ENCODE measurements around the gene DDB1.

The DDB1 gene

DNA sequence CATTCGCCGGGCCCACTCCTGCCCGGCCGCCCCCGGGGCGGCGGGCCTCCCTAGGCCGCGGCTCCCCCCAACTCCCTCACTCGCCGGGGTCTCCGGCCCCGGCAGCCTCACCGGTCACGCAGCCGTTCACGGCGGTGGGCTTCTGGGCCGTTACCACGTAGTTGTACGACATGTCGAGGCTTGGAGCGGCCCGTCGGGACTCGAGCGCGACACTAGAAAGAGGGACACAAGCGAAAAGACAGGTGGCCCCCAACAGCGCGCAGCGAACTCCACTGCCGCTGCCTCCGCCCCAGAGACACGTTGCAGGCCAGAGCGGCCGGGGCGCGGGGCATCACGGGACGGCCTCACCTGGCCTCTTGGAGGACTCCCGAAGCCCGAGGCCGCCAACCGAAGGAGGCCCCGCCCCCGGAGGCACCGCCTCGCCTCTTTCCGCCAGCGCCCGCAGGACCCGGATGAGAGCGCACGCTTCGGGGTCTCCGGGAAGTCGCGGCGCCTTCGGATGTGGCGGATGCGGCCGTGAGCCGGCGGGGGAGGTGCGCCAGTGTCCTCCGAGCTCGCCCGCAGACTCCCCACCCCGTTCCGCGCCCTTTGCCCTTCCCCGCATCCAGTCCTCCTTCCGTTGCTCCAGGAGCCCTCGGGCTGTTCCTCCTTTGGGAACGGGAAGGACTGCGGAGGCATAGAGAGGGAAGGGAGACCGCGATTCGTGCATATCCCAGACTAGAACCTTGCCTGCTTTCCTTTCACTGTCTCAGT, at the start of gene DDB1, which contains the start of gene TKFC:
TSS of gene DDB1 (minus strand) at position 309 of the 753 bp plus-strand sequence. CDS start at position 172, 137 bp downstream.
TSS of gene TKFC (plus strand) at position 432 of the 753 bp plus-strand sequence. CDS start 1,501 bp downstream, outside the sequence.
- DNase-seq: peak; percentile 92

DNA sequence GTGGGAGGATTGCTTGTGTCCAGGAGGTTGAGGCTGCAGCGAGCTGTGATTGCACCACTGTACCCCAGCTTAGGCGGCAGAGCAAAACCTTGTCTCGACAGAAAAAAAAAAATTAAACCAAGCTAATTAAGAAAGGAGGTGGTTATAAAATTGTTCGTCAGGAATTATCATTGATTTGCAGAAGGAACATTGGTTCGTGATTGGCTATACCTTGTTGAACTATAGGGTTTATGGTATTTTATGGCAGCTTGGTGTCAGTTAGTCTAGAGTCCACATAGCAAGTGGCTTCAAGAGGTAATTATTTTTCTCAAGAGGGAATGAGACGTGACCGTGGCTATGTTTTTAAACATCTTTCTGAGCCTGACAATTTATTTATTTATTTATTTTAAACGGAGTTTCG, 48.0 kb upstream of the DDB1 start:
- no peak for DNase-seq

DNA sequence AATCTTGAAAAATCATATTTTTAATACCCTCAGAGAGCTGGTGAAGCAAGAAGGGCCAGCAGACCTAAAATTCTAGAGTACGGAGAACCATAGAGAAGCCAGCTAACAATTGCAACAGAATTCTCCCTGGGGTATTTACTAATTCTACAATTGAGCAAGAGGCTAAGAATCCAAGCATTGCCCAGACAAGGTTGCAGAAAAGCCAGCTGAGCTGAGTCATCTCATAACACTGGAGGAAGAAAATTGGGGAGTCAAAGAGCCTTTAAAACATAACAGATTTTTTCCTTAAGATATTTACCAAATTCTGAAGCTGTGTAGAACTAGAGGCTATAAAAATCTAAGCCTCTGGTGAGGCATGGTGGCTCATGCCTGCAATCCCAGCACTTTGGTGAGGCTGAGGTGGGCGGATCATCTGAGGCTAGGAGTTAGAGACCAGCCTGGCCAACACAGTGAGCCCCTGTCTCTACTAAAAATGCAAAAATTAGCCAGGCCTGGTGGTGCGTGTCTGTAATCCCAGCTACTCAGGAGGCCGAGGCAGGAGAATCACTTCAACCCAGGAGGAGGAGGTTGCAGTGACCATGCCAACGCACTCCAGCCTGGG, 45.9 kb upstream of the DDB1 start:
- DNase-seq: no peak

DNA sequence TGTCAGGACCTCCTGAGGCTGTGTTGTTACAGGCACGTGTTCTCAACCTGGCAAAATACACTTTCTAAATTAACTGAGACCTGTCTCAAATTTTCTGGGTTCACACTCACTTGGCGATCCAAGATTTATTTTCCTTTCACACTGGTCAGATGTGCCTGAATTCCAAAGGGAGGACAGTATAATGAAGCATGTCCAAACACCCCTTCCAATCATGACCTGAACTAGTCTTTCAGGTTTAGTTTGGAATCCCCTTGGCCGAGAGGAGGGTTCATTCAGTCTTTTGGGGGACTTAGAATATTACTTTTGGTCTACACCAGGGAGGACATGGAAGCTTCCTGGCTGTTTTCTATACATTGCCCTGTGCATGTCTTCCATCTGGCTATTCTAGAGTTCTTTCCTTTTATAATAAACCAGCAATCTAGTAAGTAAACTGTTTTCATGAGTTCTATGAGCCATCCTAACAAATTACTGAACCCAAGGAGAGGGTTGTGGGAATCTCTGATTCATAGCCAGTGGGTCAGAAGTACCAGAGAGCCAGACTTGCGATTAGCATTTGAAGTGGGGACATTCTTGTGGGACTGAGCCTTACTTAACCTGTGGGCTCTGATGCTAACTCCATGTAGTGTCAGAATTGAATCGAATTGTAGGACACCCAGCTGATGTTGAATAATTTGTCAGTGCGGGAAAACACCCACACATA, 44.7 kb upstream of the DDB1 start:
- DNase-seq: no peak

DNA sequence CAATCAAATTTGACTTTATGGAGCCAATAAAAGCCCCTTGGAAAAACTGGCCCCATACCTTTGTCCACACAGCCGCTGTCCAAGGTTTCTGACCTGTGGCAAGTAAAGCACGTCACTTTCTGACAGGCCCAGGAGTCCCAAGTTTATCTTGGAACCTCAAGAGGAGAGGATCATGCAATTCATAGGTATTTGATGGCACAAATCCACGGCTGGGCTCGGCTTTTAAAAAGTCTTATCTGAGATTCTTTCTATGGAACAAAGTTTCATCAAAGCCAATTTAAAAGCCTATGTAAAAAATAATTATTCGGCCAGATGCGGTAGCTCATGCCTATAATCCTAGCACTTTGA, 42.8 kb upstream of the DDB1 start:
- DNase-seq: no peak

DNA sequence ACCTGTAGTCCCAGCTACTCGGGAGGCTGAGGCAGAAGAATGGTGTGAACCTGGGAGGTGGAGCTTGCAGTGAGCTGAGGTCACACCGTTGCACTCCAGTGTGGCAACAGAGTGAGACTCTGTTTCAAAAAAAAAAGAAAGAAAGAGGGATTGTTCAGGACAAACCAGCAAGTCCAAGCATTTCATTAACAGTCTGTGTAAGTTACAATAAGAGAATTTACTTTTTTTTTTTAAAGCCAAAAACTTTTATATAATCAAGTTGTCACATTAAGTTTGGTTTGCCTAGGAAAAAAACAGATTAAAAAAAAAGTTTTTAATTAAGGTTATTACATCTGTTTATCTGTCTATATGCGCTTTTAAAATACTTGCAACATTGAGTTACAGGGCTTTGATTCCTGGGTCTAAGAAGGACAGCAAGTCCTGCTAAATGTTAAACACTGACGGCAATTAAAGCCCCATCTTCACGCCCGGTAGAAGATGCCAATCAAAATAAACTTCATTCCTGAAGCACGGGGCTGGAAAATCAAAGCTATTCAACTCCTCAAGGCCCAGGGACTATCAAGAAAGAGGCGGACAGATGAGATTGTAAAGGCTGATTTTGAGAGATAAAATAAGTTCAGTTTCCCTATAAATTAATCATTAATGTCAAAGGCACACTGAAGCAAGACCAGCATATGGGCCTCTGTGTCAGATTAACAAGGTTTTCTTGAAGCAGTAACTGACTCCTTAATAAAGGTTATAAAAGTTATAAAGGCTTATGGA, 39.9 kb upstream of the DDB1 start:
- no peak for DNase-seq

DNA sequence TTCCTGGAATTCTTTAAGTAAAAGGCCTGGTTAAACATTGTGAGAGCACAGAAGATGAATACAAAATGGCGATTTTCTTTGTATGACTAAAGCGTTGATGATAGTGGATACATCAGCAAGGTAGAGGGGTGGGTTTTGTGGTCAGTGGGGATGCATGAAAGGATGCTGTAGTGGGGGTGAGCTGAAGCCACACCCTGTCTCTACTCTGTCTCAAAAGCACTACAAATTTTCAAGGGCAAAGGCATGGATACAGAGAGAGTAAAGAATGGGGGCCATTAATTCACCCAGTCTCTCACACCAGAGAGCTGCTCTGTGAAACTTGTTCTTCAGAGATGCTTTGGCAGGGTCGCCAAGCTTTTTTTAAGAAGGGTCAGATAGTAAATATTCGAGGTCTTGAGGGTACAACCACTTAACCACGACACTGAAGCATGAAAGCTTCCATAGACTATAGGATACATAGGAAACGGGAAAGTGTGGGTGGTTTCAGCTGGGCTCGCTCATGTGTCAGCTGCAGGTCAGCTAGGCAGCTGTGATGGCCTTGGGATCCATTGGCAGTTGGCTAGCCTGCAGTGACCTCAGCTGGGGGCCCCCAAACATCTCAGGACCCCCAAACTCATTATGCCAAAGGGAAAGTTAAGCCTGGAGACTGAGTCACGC, 37.6 kb upstream of the DDB1 start:
- DNase-seq: no peak

DNA sequence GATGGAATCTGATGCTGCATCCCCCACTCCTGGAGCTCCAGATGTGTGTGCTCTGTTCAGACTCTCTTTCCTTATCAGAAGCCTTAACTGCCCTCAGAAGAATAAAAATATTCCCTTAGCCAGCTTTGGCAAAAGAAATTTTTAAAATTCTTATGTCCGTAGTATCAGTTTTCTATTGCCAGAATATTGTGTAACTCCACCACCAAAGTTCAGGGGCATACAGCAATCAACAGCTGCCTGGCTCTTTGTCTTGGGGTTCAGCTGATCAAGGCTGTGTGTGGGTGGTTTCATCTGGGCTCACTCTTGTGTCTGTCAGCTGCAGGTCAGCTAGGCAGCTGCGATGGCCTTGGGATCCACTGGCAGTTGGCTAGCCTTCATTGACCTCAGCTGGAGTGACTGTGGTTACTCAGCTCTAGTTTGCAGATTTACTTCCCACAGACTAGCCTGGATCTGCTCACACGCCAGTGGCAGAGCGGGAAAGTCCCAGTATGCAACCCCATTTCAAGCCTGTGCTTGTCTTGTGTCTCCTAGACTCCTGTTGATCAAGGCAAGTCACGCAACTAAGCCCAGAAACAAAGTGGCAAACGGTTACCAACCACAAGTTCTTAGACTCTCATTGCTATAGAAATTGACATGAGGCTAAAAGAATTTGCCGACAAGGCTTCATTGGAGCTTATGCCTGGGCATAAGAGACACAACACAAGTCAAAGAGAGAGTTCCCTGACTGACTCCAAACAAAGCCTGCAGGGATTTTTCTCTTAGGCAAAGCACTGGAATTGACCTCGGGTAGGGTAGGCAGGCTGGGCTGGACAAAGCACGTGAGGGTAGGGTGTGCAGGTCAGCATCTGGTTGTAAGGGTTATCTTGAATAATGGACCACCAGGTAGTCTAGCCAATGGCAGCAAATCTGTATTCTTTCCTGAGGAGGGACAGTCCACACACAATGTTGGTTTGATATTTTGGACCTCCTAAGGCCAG, 36.8 kb upstream of the DDB1 start:
- no peak for DNase-seq

DNA sequence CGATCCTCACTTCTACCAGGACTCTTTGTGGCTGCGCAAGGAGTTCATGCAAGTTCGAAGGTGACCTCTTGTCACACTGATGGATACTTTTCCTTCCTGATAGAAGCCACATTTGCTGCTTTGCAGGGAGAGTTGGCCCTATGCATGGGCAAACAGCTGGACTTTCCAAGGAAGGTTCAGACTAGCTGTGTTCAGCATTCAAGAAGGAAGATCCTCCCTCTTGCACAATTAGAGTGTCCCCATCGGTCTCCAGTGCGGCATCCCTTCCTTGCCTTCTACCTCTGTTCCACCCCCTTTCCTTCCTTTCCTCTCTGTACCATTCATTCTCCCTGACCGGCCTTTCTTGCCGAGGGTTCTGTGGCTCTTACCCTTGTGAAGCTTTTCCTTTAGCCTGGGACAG, 35.7 kb upstream of the DDB1 start:
- DNase-seq: no peak

DNA sequence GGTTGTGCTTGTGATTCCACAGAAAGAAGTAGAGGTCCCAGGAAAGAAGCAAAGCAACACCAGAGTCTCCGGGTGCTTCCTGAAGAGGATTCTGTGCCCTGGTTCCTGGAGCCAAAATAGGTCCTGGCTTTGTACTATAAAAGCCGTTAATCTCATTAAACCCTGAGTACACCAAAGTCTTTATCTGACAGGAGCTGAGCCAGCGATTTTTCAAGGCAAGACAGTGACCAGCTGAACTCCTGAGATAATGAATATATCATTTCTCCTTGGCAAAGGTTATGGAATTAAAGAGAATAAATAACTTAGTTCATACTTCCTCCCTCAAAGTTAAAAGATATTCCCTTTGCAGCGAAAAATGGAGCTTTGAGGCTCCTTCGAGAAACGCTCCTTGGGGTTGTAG, 34.5 kb upstream of the DDB1 start:
- DNase-seq: no peak

DNA sequence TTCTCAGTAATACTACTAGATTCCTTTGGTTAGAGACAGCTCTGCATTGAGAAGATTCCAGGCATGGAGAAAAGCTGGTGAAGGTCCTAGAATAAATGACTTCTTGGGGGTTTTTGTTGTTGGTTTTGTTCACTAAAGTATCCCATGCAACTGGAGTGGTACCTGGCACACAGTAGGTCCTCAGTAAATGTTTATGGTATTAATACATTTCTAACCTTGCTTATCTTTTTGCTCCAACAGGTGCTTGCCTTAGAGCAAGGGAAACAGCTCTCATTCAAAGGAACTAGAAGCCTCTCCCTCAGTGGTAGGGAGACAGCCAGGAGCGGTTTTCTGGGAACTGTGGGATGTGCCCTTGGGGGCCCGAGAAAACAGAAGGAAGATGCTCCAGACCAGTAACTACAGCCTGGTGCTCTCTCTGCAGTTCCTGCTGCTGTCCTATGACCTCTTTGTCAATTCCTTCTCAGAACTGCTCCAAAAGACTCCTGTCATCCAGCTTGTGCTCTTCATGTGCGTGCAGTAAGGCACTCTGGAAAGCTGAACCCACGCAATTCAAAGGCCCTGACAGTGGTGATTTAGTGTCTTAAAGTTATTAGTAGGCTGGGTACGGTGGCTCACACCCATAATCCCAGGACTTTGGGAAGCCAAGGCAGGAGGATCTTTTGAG, 31.2 kb upstream of the DDB1 start:
- no peak for DNase-seq

DNA sequence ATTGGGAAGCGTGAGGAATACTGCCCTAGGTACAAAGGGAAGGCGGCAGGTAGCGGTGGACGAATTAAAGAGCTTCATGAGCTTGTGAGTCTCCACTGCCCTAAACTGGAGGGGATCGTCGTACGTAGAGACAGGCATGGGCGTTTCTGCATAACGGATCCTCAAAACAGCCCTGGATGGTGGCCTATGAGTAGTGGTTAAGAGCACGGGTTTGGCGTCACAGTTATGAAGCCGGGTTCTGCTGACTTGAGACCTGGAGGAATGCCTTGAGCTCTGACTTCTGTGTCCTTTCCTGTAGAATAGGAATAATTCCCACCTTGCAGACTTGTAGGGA, 29.6 kb upstream of the DDB1 start:
- DNase-seq: no peak

DNA sequence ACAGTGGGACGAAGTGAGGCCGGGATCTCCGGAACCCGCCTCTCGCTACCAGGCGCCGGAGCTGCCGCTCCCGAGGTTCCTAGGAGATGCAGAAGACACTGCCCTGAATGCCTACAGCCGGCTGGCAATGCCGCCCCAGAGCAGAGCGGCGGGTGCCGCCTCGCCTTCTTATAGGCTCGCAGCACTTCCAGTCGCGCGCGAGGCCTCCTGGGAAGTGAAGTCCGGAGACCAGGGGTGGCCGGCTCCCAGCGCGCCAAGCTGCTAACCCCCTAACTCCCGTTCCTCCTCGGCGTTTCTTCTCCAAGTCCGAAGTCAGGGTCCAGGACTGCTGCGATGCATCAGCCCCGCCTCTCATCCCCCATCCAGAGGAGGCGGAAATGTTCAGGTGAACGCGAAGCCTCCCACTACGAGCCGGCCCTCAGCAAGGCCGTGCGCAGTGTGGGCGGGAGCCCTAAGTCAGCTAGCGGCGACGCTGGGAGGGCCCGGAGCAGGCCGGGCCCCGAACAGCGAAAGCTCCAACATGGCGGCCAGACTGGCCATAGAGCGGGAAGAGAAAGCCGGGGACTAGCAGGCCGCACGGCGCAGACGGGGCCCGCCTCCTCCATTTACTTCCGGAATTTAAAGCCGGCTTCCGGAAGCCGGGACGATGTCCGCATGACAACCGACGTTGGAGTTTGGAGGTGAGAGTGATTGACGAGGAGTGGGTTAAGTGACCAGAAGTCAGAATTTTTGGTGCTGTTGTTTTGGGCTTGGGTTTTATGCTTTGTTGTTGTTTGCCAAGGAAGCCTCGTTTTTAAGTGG, 29.0 kb upstream of the DDB1 start, which contains the start of the genes CYB561A3 and TMEM138:
TSS of gene CYB561A3 (minus strand) at position 142 of the 801 bp plus-strand sequence. CDS start 5,169 bp downstream, outside the sequence.
TSS of gene TMEM138 (plus strand) at position 634 of the 801 bp plus-strand sequence. CDS start 2,017 bp downstream, outside the sequence.
- DNase-seq: peak; percentile 98

DNA sequence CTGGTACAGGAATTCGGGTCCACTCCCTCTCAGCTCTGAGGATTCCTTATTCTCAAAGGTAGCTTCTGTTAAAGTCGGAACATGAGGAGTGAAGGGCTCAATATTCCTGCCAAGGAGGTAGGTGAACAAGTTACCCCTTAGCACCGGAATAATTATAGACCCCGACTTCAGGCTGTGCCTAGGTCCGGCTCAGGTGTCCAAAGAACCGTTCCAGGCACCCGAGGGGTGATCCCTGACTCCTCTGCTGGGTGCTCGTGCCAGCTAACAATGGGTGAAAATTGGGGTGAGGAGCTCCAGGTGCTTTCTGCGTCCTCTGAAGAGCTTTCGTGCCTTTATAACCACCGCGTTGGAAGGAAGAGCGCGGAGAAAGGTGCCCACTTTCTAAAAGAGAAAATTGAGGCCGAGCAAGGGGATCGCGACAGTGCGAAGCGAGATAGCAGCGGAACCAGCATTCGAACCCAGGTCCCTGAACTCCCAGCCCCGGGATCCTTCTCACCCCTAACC, 28.4 kb upstream of the DDB1 start:
- no peak for DNase-seq

DNA sequence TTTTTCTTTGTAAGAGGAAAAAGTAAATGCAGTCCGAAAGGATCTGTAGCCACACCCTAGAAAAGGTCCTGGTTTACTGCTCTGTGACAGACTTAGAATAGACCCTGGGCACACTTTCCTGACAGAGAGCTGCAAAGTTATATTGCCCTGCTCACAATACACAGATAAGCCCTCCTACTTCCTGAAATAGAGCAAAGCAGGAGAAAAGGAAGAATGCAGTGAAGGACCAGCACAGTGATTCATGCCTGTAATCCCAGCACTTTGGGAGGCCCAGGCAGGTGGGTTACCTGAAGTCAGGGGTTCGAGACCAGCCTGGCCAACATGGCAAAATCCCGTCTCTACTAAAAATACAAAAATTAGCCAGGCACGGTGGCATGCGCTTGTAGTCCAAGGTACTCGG, 26.6 kb upstream of the DDB1 start:
- no peak for DNase-seq

DNA sequence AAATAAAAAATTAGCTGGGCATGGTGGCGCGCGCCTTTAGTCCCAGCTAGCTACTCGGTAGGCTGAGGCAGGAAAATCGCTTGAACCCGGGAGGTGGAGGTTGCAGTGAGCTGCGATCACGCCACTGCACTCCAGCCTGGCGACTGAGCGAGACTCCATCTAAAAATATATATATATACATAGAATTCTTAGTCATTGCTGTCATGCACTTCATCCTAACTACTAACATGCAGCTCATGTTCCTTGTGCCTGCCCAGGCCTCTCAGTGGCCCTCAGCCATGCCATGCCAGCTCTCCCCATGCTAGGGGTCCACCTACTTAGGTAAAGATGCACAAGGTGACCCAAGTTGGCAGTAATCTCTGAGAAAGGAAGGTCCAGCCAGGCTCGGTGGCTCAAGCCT, 25.7 kb upstream of the DDB1 start:
- DNase-seq: no peak

DNA sequence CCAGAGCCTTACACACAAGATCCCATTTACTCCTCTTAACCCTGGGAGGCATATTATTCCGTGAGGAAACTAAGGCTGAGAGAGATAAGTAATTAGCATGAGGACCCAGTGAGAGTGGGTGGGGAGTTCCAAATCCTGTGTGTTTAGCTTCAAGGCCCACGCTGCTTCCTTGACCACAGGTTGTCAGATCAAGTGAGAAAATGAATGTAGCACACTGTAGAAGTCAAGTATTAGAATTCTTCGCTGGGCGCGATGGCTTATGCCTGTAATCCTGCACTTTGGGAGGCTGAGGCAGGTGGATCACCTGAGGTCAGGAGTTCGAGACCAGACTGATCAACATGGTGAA, 25.0 kb upstream of the DDB1 start:
- DNase-seq: no peak

DNA sequence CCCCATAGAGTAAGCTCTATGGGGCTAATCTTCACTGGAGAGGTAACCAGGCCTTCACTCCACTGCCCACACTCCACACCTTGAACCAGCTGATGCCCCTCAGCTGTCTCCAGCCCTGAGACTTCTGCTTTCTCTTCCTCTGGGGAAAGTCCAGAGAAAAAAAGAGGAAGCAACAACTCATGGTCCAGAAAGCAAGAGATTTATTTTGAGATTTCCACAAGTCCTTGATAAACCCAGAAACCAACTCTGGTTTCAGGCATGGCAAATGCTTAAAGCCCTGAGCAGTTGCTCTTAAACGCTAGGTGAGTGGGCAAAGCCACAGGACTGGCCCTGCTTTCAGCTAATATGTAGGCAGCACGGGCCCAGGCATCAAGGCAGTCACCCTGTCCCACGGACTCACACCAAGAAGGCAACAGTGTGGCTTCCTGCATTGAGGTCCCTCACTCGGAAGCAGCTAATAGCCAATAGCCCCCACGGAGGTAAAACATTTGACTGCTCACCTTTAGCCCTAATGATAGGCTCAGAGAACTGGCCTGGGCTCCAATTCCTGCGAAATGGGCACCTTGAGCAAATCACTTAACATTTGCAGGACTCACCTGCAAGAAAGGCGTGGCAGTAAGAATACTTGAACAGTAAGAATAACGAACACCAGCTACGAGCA, 24.5 kb upstream of the DDB1 start:
- DNase-seq: no peak

DNA sequence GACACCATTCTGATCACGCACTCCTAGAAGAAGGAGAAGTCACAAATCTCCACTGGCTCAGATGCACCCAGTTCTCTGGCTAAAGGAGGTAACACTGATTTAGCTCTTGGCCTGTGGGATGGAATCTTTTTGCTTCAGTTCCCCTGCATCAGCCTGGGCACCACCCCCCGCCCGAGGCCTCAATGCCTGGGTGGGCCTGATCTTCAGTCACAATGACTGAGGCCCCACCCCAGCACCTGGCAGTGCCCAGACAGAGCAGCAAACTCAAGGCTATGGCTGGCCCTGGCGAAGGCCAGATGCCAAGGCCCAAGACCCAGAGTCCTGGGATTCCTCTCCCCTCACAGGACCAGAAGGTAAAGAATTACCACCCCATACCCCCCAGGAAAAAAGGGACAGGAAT, 23.8 kb upstream of the DDB1 start:
- no peak for DNase-seq
